ENCODE results near the gene CDON.

The CDON gene

GRCh38 chr11:125948278-125949051 is 114.2 kb downstream of the CDON start:
- Histone ChIP-seq H3K27me3 (ENCODE audit: insufficient read depth, poor library complexity, severe bottlenecking) (no peaks in the 10 kb centered on the region), H3K27ac (replicated peaks) (no peak overlapping the region), H3K4me3 (replicated peaks; ENCODE audit: insufficient read depth, low read length) (no peak overlapping the region)
- DNase-seq (ENCODE audit: low read depth in 1 of 2, low spot score in 1 of 2), result no peak
- TF ChIP-seq CTCF (IDR thresholded peaks at IDR 0.05; ENCODE audit: insufficient read depth, low read length) (no peak), SPI1 (IDR thresholded peaks at IDR 0.05; ENCODE audit: borderline replicate concordance, low read depth) (no peak), REST (IDR thresholded peaks at IDR 0.05; ENCODE audit: insufficient replicate concordance, low read depth) (no peak), POLR2AphosphoS5 (IDR thresholded peaks at IDR 0.05; ENCODE audit: low read depth) (no peak), GABPA (IDR thresholded peaks at IDR 0.05; ENCODE audit: low read depth) (no peak)

GRCh38 chr11:125947419-125948277 is 115.0 kb downstream of the CDON start:
- TF ChIP-seq SPI1 (IDR thresholded peaks at IDR 0.05; ENCODE audit: borderline replicate concordance, low read depth), result no peak
- no peak for TF ChIP-seq CTCF (IDR thresholded peaks at IDR 0.05; ENCODE audit: insufficient read depth, low read length)
- no peak for TF ChIP-seq POLR2AphosphoS5 (IDR thresholded peaks at IDR 0.05; ENCODE audit: low read depth)
- no peak for TF ChIP-seq REST (IDR thresholded peaks at IDR 0.05; ENCODE audit: insufficient replicate concordance, low read depth)
- no peak for TF ChIP-seq GABPA (IDR thresholded peaks at IDR 0.05; ENCODE audit: low read depth)
- Histone ChIP-seq H3K27ac (replicated peaks) (no peak overlapping the region), H3K4me3 (replicated peaks; ENCODE audit: insufficient read depth, low read length) (no peak overlapping the region), H3K27me3 (ENCODE audit: insufficient read depth, poor library complexity, severe bottlenecking) (no peaks in the 10 kb centered on the region)
- no peak for DNase-seq (ENCODE audit: low read depth in 1 of 2, low spot score in 1 of 2)

GRCh38 chr11:125946712-125947418 is 115.8 kb downstream of the CDON start:
- Histone ChIP-seq H3K27ac (replicated peaks) (no peak overlapping the region), H3K4me3 (replicated peaks; ENCODE audit: insufficient read depth, low read length) (no peak overlapping the region), H3K27me3 (ENCODE audit: insufficient read depth, poor library complexity, severe bottlenecking) (no peaks in the 10 kb centered on the region)
- TF ChIP-seq REST (IDR thresholded peaks at IDR 0.05; ENCODE audit: insufficient replicate concordance, low read depth), result no peak
- TF ChIP-seq POLR2AphosphoS5 (IDR thresholded peaks at IDR 0.05; ENCODE audit: low read depth), result no peak
- no peak for TF ChIP-seq SPI1 (IDR thresholded peaks at IDR 0.05; ENCODE audit: borderline replicate concordance, low read depth)
- no peak for TF ChIP-seq CTCF (IDR thresholded peaks at IDR 0.05; ENCODE audit: insufficient read depth, low read length)
- TF ChIP-seq GABPA (IDR thresholded peaks at IDR 0.05; ENCODE audit: low read depth), result no peak
- no peak for DNase-seq (ENCODE audit: low read depth in 1 of 2, low spot score in 1 of 2)

All from HL-60 (cell line).